Iris pigment epithelial cell (primary cell): ENCODE results near the gene ZIC4.

Source experiments
- DNase-seq: peaks from one replicate; pipeline ENCODE4 v3.0.0-alpha.2; 2011; ENCODE audit warnings: low read depth

The ZIC4 gene

DNA sequence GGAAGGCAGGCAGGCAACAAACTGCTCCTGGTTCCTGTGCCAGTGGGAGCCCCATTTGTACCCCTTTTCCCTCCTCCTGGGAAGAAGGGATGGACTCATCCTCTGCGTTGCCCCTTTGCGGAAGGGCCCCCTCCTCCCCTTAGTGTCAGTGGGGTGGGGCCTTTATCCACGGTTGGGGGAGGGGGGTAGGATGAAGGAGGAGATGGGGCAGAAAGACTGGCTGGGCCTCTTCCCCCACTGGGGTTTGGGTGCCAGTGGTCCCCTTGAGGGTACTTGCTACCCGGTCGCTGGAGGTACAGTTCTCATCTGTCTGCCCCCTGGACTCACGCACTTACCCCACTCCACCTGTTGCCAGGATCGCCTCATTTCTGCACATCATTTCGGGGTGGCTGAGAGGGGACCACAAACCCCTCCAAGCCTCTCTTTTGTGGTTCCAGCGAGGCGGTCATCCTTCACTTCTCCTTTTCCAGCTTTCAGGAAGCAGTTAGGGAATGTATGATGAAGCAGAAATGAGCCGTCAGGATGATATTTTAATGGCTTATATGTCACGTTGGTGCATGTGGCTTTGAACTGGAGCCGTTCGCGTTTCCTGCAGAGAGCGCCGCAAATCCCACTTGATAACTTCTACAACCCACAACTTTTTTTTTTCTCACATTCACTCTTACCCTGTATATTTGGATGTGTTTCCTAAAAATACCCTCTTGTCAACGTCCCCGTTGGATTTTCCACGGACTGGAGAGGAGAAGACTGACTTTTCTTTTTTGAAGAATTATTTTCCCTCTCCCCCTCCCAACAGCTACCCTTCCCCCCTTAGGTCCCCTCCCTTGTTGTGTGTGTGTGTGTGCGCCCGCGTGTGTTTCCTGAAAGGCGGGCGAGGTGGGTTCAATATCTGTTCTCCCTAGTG lies at the start of gene ZIC4:
ZIC4 (minus strand) TSS at position 516 of the 904 bp plus-strand sequence. CDS start 3,746 bp downstream, outside the sequence.
- DNase-seq = no peak

GRCh38 chr3:147449669-147450068 lies 43.3 kb upstream of the ZIC4 start:
- DNase-seq = no peak

GRCh38 chr3:147447224-147447623 lies 40.9 kb upstream of the ZIC4 start:
- DNase-seq = no peak

GRCh38 chr3:147431751-147432150 lies 25.4 kb upstream of the ZIC4 start:
- DNase-seq = no peak

GRCh38 chr3:147428754-147429153 lies 22.4 kb upstream of the ZIC4 start:
- no peak for DNase-seq

DNA sequence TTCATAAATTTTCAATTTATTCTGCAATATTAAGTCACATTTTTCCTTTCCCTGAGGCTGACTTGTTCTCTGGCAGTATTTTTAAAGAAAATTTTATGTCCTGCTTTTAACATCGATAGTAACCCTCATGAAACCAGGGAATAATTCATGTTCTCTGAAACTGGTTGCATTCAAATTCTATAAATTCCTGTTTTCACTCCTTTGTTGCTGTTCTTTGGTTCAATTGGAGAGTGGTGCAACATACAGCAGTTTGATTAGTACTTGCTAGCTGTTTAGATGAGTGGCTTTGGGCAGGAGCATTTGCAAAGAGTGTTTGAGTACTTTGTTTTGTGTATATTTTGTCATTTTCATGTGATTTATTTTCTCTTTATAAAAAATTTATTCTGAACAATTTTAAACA lies 22.0 kb upstream of the ZIC4 start:
- no peak for DNase-seq

DNA sequence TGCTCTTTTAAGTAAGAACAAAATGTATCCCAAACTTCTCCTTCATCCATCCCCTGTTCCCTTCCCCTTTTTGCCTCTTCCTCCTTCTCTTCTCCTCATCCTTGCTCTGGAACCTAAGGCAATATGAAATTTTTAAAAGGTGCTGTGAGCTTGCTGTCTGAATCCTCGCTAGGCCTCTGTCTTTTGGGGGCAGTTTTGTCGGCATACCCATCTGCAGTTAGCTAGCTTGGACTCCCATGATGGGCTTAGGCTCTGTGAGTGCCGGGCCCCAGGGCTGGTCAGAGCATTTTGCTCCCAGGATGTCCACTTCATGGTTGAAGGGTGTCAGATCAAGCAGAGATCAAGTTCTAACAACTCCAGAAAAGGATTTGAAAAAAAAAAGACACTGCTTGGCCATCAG lies 21.4 kb upstream of the ZIC4 start:
- no peak for DNase-seq

DNA sequence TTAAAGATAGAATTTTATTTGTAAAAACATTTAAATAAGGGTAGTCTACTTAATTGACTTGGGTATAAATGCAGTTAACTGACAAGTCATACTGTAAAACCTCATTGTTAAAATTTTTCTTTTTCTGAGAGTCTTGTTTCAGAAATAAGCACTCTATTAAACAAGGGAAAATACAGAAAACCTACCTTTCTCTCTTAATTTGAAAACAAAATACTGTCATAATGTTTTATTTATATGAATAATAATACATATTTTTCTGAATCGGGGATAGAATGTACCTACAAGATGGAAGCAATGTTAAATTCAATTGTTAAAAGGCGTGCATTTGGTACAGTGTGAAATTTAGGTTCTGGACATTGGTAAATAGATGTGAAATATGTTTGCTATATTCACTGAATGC lies 20.6 kb upstream of the ZIC4 start:
- DNase-seq = no peak

DNA sequence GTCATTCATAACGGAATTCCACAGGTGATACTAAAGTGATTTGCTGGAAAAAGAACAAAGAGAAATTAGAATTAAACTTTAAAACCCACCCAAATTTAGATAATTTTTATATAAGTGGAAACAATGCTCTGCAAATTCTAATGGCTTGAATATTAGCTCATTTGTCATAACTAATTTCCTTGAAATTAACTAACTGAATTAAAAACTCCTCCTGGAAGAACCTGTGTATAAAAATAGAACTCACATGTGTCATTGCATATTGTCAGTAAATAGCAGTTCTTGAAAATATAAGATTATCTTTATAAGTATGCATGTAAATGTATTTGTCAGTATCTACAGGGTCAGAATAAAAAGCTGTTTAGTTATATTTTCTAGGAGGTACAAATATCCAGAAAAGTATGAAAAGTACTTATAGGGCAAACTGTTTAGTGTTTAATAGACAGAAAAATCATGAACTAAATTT lies 19.1 kb upstream of the ZIC4 start:
- no peak for DNase-seq

- no peak for DNase-seq
Measured at GRCh38 chr3:147424581-147425387, 18.4 kb upstream of the ZIC4 start.

DNA sequence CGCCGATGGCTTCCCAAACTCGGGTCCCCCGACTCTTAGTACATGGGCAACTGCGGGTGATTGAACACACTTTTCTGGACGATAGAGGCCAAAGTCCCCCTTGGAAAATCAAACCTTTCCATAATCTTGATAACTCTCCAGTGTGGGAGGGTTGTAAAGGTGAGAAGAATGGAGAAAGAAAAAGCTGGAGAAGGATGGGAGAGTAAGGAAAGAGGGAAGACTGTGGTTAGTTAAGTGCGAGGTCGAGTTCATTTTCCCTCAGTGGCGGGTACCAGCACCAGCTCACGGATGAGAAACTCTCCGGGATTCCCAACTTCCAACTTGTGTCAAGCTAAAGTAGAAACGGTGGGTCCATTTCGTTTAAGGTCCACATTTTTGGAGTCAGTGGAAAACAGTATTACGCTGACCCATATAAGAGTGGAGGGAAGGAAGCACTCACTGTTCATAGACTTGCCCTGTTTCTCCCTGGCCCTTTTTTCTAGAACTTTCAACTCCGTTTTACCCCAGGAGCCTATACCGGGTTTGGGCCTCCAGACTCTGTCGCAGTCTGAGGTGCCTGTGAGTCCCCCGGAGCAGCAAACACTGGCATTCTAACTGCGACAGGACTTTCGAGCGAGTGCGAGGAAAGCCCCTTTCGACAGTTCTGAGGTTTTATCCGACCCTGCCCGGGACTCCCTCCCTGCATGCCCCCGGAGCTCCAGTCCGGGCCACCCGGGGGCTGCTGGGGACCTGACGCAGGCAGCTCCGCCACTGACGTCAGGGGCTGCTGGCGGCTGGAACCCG lies 17.6 kb upstream of the ZIC4 start:
- no peak for DNase-seq

GRCh38 chr3:147423537-147423797 lies 17.1 kb upstream of the ZIC4 start:
- DNase-seq = no peak

DNA sequence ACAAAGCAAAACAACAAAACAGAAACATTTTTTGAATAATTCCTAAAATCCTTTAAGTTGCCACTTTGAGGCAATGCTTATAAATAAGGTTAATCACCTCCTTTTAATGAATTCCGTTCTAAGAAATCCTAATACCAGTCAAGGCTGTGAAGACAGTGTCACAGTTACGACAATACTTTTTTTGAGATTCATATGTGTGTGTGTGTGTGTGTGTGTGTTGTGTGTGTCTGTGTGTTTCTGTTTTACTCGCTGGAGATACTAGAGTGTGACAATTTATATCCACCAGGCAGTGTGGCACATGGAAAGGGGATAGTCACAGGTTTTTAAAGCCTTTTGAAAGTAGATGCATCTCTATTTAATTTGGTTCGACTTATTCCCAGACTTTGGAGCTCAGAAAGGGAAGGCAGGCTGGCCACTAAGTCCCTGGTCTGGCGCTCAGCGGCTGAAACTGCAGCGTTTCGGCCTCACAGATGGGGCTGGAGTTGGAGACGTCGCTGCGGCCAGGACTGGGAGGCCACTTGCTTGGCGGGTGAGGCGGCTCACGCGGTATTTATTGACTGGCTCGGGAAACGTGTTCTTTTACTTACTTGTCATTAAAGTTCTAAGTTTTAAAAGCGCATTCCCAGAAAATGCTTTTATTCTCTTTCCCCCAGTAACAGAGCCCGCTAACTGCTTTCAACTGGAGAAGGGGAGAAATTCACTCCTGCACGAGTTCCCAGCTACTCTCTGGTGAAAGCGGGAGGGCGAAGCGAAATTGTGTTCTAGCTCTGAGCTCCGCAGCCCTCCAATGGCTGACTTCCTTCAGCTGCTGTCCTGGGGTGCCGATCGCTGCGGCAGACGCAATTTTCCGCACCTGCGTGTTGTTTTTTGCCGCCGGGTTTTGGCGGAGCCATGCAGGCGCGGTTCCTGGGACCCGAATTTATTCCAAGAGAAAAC lies 16.5 kb upstream of the ZIC4 start:
- no peak for DNase-seq

- DNase-seq = no peak
Measured at GRCh38 chr3:147422196-147422595, 15.9 kb upstream of the ZIC4 start.

GRCh38 chr3:147421184-147421912 lies 15.0 kb upstream of the ZIC4 start:
- no peak for DNase-seq

- no peak for DNase-seq
Measured at GRCh38 chr3:147420353-147421183, 14.2 kb upstream of the ZIC4 start.

DNA sequence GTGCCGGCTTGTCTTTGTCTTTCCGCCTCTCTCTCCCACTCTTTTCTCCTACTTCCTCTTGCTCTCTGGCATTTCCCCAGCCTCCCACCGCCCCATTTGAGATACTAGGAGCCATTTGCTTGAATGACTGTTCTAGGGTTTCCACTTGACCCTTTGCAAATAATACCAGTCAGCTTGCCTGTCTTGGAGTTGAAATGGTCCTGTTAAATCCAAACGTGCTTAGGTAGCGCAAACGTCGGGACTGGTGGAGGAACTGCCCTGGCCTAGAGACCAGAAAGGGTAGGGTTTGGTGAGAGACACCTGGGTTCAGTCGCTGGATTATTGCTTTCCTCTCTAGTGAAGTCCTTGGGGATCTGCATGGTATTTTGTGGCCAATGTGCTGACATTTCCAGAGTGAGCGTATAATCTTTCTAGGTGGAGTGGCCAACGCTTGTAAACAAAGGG lies 13.5 kb upstream of the ZIC4 start:
- DNase-seq = no peak

- DNase-seq = peak; percentile 49
Measured at GRCh38 chr3:147418808-147419701, 12.7 kb upstream of the ZIC4 start.

DNA sequence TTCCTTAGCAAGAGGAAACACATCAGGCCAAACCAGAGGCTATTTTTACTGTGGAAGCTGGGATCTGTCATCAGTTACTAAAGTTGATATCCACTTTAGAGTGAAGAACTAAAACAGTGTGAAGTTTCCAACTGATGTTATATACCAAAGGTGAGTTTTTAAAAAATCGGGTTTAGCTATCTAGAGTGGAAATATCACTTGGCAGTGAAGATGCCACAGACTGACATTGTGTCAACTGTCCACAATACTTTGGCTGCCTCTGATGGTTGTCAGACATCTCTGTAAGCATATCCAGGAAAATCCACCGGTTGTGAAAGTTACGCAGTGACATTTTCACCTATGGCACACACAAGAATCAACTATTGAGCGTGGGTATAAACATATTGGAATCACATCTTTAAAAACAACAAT lies 12.0 kb upstream of the ZIC4 start:
- no peak for DNase-seq
